Loucy (cell line): ENCODE data around the gene KRABD2.

ENCODE experiments used
- H2AFZ ChIP-seq: fragments of 200-600 bp; sonication (generic); 2 replicates; pipeline ENCODE4 v1.6.0; 2016; ENCODE audit warnings: antibody characterized with exemption, mild to moderate bottlenecking, low read length, moderate library complexity
- H3F3A ChIP-seq: fragments of 200-600 bp; 2 replicates; pipeline ENCODE4 v1.6.0; 2016; ENCODE audit warnings: antibody characterized with exemption, low read depth, mild to moderate bottlenecking
- H3K27me3 ChIP-seq: fragments of 200-600 bp; sonication (generic); 2 replicates; pipeline ENCODE4 v1.6.1; 2014; ENCODE audit warnings: low read length, mild to moderate bottlenecking; ENCODE audit not compliant: insufficient read depth, poor library complexity, severe bottlenecking
- H3K36me3 ChIP-seq: fragments of 200-600 bp; sonication (generic); 2 replicates; pipeline ENCODE4 v1.6.1; 2016; ENCODE audit warnings: low read length; ENCODE audit not compliant: insufficient read depth
- H3K4me1 ChIP-seq: fragments of 200-600 bp; sonication (generic); 2 replicates; pipeline ENCODE4 v1.5.1; 2014; ENCODE audit warnings: low read length, mild to moderate bottlenecking; ENCODE audit not compliant: insufficient read depth, poor library complexity, severe bottlenecking
- H3K4me2 ChIP-seq: fragments of 200-600 bp; sonication (generic); 2 replicates; pipeline ENCODE4 v1.6.0; 2014; ENCODE audit warnings: antibody characterized with exemption, low read length, low read depth, mild to moderate bottlenecking; ENCODE audit not compliant: poor library complexity, severe bottlenecking
- H3K4me3 ChIP-seq: fragments of 200-600 bp; sonication (generic); 2 replicates; pipeline ENCODE4 v1.5.1; 2014; ENCODE audit warnings: low read length, mild to moderate bottlenecking, mixed read lengths; ENCODE audit not compliant: poor library complexity, severe bottlenecking
- H3K79me2 ChIP-seq: fragments of 200-600 bp; sonication (generic); 2 replicates; pipeline ENCODE4 v1.6.1; 2014; ENCODE audit warnings: low read length; ENCODE audit not compliant: insufficient read depth
- H3K9ac ChIP-seq: fragments of 200-600 bp; sonication (generic); 2 replicates; pipeline ENCODE4 v1.6.0; 2014; ENCODE audit warnings: mild to moderate bottlenecking, low read depth, low read length, moderate library complexity; ENCODE audit not compliant: poor library complexity, severe bottlenecking
- H3K9me2 ChIP-seq: fragments of 200-600 bp; sonication (generic); replicated peaks from 2 replicates; pipeline ENCODE4 v1.6.1; 2016; ENCODE audit warnings: low read depth, low read length, mixed read lengths
- H3K9me3 ChIP-seq: fragments of 200-600 bp; sonication (generic); 2 replicates; pipeline ENCODE4 v1.6.1; 2014; ENCODE audit warnings: mild to moderate bottlenecking, antibody characterized with exemption, low read length, low read depth; ENCODE audit not compliant: insufficient read depth
- H4K20me1 ChIP-seq: fragments of 200-600 bp; sonication (generic); 2 replicates; pipeline ENCODE4 v1.6.0; 2014; ENCODE audit warnings: antibody characterized with exemption, low read length, mild to moderate bottlenecking; ENCODE audit not compliant: insufficient read depth, poor library complexity, severe bottlenecking
- CTCF ChIP-seq: fragments of 200-600 bp; sonication (generic); conservative IDR thresholded peaks from 2 replicates; pipeline ENCODE4 v1.5.1; 2014; ENCODE audit warnings: mild to moderate bottlenecking, antibody characterized with exemption, low read length
- EZH2phosphoT487 ChIP-seq: fragments of 200-600 bp; IDR thresholded peaks from 2 replicates; pipeline ENCODE4 v1.6.1; 2018; ENCODE audit warnings: antibody characterized with exemption, mild to moderate bottlenecking, moderate library complexity, borderline replicate concordance

Gene KRABD2

GRCh38 chr17:8345951-8346665 lies 30.4 kb downstream of the KRABD2 start:
- Histone ChIP-seq H3K9ac (no peak overlapping the region), H3K4me3 (no peak overlapping the region)
- TF ChIP-seq CTCF, result no peak
- TF ChIP-seq EZH2phosphoT487, result no peak

GRCh38 chr17:8345052-8345690 lies 31.3 kb downstream of the KRABD2 start:
- no peak overlapping the region for H3K4me2 ChIP-seq
- TF ChIP-seq CTCF (no peak), EZH2phosphoT487 (no peak)
- H3K79me2 ChIP-seq, result no peaks in the 10 kb centered on the region
- no peaks in the 10 kb centered on the region for H3F3A ChIP-seq
- H4K20me1 ChIP-seq, result no peaks in the 10 kb centered on the region
- H3K9me2 ChIP-seq, result no peaks in the 10 kb centered on the region
- no peaks in the 10 kb centered on the region for H3K9me3 ChIP-seq
- H3K36me3 ChIP-seq, result no peaks in the 10 kb centered on the region
- no peaks in the 10 kb centered on the region for H3K4me1 ChIP-seq
- H2AFZ ChIP-seq, result no peak overlapping the region
- H3K4me3 ChIP-seq, result no peak overlapping the region
- no peak overlapping the region for H3K9ac ChIP-seq
- no peaks in the 10 kb centered on the region for H3K27me3 ChIP-seq

More at GRCh38 chr17:8345951-8346665, 30.4 kb downstream of the KRABD2 start:
- Histone ChIP-seq H3F3A (no peaks in the 10 kb centered on the region), H3K4me2 (no peak overlapping the region), H3K79me2 (no peaks in the 10 kb centered on the region), H3K36me3 (no peaks in the 10 kb centered on the region), H3K9me2 (no peaks in the 10 kb centered on the region), H3K27me3 (no peaks in the 10 kb centered on the region), H3K4me1 (no peaks in the 10 kb centered on the region), H3K9me3 (no peaks in the 10 kb centered on the region), H2AFZ (no peak overlapping the region), H4K20me1 (no peaks in the 10 kb centered on the region)

DNA sequence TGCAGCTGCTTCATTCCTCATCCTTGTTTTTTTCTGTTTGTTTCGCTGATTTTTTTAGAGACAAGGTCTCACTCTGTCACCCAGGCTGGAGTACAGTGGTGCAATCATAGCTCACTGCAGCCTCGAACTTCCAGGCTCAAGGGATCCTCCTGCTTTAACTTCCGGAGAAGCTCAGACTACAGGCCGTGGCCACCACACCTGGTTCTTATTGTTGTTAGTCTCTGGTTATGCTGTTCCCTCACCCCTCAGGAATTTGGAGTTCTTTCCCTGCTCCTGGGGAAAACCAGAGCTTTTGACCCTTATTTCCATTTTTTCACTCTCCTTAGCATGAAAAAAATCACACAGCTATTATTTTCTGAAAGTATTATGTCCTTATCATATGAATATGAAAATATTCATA lies 35.0 kb downstream of the KRABD2 start:
- H2AFZ ChIP-seq, result no peak overlapping the region
- no peak overlapping the region for H3K4me2 ChIP-seq
- H3K27me3 ChIP-seq, result no peaks in the 10 kb centered on the region
- TF ChIP-seq EZH2phosphoT487, result no peak
- TF ChIP-seq CTCF, result no peak
- H3K36me3 ChIP-seq, result no peaks in the 10 kb centered on the region
- no peaks in the 10 kb centered on the region for H3K9me2 ChIP-seq
- H3K4me3 ChIP-seq, result no peak overlapping the region
- H3F3A ChIP-seq, result no peaks in the 10 kb centered on the region
- no peaks in the 10 kb centered on the region for H3K4me1 ChIP-seq
- H3K9ac ChIP-seq, result no peak overlapping the region
- no peaks in the 10 kb centered on the region for H3K79me2 ChIP-seq
- no peaks in the 10 kb centered on the region for H3K9me3 ChIP-seq
- no peaks in the 10 kb centered on the region for H4K20me1 ChIP-seq
